Naive thymus-derived CD8-positive, alpha-beta T cell (primary cell): ENCODE measurements around the gene GNAI1. TPM values are rescaled to one million over a fixed set of nuclear protein-coding genes. Genes with fewer than 3 reads are reported as not detected.

Experiments used
- ATAC-seq, 2 donors: fragments of 150-1000 bp; cut with Tn5 transposase in 1 of 2; sonication (Bioruptor Pico), chemical (Tn5 transposase) in 1 of 2; 1 replicate in 1 of 2; 2 replicates in 1 of 2; pipeline ENCODE4 v1.10.0; 2021; ENCODE audit warnings: mild to moderate bottlenecking in 2 of 2, moderate library complexity in 2 of 2
- POLR2A ChIA-PET: fragments of 350-600 bp; sonication (Branson Sonifier 250); formaldehyde crosslinking; loops from one replicate; lab custom pipeline; 2021; ENCODE audit warnings: antibody characterized with exemption; lab: Charles Lee
- DNase-seq, 10 donors: peaks; one replicate each; pipeline versions ENCODE4 v3.0.0 to v3.0.0-alpha.2; 2020 to 2022
- H3K27ac Mint-ChIP-seq, 10 donors: one replicate each; pipeline ENCODE4 v1.8.0; 2020 to 2022; ENCODE audit warnings: mild to moderate bottlenecking in 10 of 10, mixed read lengths in 10 of 10, moderate library complexity in 4 of 10, inconsistent platforms in 1 of 10
- H3K27me3 Mint-ChIP-seq, 5 donors: one replicate each; pipeline ENCODE4 v1.8.0; 2021 to 2022; ENCODE audit warnings: mixed read lengths in 5 of 5
- H3K36me3 Mint-ChIP-seq, 3 donors: one replicate each; pipeline ENCODE4 v1.8.0; 2020 to 2022; ENCODE audit warnings: mixed read lengths in 3 of 3, mild to moderate bottlenecking in 2 of 3, inconsistent platforms in 1 of 3
- H3K4me1 Mint-ChIP-seq, 4 donors: one replicate each; pipeline ENCODE4 v1.8.0; 2021 to 2022; ENCODE audit warnings: mixed read lengths in 4 of 4
- H3K4me3 Mint-ChIP-seq, 10 donors: one replicate each; pipeline ENCODE4 v1.8.0; 2020 to 2022; ENCODE audit warnings: mild to moderate bottlenecking in 10 of 10, mixed read lengths in 10 of 10, moderate library complexity in 6 of 10, inconsistent platforms in 1 of 10
- H3K9me3 Mint-ChIP-seq, 9 donors: one replicate each; pipeline ENCODE4 v1.8.0; 2020 to 2022; ENCODE audit warnings: mixed read lengths in 9 of 9, mild to moderate bottlenecking in 3 of 9, inconsistent platforms in 1 of 9, moderate library complexity in 1 of 9
- polyA plus RNA-seq, 3 donors: library from polyadenylated mRNA; unstranded; fragments of 300-500 nt; fragmentation: Illumina TruSeq; gene quantifications; one replicate each; pipeline ENCODE4 v1.2.3, GENCODE V29; 2021
- total RNA-seq, 8 experiments: library from RNA in 2 of 8; stranded (reverse) in 2 of 8; gene quantifications; one replicate each; pipeline ENCODE4 v1.2.3 and lab custom pipeline; 2021 to 2026

The GNAI1 gene
- total and polyA plus RNA-seq, 5 experiments from 2014 or later: 1.5 to 10.1 (median 2.5) TPM

DNA sequence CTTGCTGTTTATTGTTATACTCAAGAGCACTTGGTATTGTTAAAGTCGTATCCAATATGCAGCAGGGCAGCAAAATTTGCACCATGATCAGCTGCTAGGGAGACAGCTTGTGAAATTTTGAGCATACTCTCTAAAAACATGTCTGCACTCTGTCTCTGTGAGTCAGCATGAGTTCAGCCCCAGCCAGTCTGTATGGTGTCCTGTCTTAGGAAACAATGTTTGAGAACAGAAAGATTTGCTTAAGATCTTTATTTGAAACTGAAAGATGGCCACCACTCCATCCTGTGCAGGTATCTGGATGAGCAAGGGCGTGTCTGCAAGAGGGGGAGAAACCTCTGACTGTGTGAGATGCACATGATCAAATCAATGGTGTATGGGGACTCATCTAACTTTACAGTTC is 97.1 kb downstream of the GNAI1 start:
- H3K27me3 Mint-ChIP-seq: peaks cover 0 to 4% (median 2%) of the 10 kb centered on the region in 5 donors
- H3K9me3 Mint-ChIP-seq: peaks cover 0 to 2% (median 0%) of the 10 kb centered on the region in 9 donors
- POLR2A ChIA-PET: no interaction called here

DNA sequence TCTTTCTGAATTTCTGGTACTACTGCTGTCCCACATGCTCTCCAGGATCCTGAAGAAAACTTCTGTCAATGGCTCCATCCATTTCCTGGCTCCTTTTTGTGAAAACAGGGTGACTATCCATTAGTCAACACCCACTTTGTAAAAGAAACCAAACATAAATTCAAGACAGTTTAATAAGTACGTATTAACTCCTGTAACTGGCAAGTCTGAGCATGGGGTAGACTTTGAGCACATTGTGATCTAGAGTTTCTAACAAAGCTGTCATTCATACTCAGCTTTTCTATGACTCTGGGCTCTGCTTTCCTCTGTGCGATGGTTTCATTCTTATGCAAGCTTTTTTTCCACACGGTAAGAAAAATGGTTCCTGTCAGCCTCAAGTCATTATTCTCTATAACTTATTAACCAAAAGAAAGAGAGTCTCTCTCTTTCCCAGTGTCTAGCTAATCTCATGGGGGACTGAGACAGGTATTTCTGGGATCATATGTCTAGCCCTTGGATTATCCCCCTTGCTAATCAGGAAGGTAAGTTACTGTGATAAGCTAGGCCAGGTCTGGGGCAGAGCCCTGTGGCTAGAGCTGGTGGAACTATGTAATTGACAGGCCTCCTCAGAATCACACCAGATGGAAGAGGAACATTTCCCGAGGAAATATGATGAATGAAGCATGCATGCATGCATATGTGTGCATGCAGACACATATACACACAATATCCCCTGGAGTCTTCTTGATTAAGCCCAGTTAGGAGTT is 98.5 kb downstream of the GNAI1 start:
- no peak overlapping the region for H3K4me3 Mint-ChIP-seq
- peaks cover 0 to under 1% (median 0%) of the 10 kb centered on the region in 9 donors for H3K9me3 Mint-ChIP-seq
- POLR2A ChIA-PET: no interaction called here
- H3K27ac Mint-ChIP-seq: no peak overlapping the region
- no peak for ATAC-seq
- no peaks in the 10 kb centered on the region for H3K36me3 Mint-ChIP-seq
- DNase-seq: no peak
- no peaks in the 10 kb centered on the region for H3K4me1 Mint-ChIP-seq
- H3K27me3 Mint-ChIP-seq: peaks cover 0 to 3% (median 0%) of the 10 kb centered on the region in 5 donors

More for the DNA sequence above, 97.1 kb downstream of the GNAI1 start:
- Mint-ChIP-seq H3K36me3 (no peaks in the 10 kb centered on the region), H3K27ac (no peak overlapping the region), H3K4me3 (no peak overlapping the region), H3K4me1 (no peaks in the 10 kb centered on the region)
- no peak for ATAC-seq
- no peak for DNase-seq

DNA sequence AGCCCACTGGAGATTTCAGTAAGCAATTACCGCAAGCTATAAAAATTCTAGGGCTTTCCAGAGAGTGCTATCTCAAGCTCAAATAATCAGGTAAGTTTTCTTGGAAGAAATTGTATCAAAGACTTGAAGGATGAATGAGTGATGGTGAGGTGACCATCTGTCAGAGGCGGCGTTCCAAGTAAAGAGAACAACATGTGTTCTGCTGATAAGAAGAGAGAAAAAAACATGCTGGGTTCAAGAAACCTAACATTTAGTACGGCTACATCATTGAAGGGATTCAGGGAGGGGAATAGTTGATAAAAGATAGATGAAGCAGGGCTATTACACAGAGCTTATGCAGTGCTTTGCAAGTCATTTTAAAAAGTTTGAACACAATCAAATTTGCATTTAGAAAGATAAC is 100.7 kb downstream of the GNAI1 start:
- H3K27ac Mint-ChIP-seq: no peak overlapping the region
- H3K9me3 Mint-ChIP-seq: no peaks in the 10 kb centered on the region
- POLR2A ChIA-PET: no interaction called here
- no peak overlapping the region for H3K4me3 Mint-ChIP-seq
- H3K27me3 Mint-ChIP-seq: peaks cover 0 to 3% (median 0%) of the 10 kb centered on the region in 5 donors
- H3K4me1 Mint-ChIP-seq: no peaks in the 10 kb centered on the region
- no peak for DNase-seq
- no peaks in the 10 kb centered on the region for H3K36me3 Mint-ChIP-seq
- no peak for ATAC-seq

DNA sequence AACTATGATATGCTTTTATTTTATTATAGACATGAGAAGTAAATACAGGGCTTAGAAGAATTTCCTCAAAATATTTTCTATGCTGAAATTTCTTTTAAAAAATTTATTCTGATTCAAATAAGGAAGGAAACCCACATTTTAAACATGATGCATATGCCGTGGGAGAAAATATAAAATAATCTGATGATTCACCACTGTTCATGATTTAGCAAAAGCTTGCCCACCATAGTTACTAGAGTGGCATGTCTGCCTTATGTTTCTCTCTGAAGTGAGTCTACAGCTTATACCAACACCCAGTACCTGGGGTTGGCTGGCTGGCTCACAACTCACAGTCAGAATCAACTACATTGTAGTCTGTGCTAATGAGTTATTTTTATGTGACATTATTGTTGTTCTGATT is 102.0 kb downstream of the GNAI1 start:
- ATAC-seq (no peak), DNase-seq (no peak)
- no peak overlapping the region for H3K4me3 Mint-ChIP-seq
- no peaks in the 10 kb centered on the region for H3K4me1 Mint-ChIP-seq
- no peaks in the 10 kb centered on the region for H3K36me3 Mint-ChIP-seq
- no peak overlapping the region for H3K27ac Mint-ChIP-seq
- no peaks in the 10 kb centered on the region for H3K9me3 Mint-ChIP-seq
- H3K27me3 Mint-ChIP-seq: peaks cover 0 to 3% (median 0%) of the 10 kb centered on the region in 5 donors
- POLR2A ChIA-PET: no interaction called here

DNA sequence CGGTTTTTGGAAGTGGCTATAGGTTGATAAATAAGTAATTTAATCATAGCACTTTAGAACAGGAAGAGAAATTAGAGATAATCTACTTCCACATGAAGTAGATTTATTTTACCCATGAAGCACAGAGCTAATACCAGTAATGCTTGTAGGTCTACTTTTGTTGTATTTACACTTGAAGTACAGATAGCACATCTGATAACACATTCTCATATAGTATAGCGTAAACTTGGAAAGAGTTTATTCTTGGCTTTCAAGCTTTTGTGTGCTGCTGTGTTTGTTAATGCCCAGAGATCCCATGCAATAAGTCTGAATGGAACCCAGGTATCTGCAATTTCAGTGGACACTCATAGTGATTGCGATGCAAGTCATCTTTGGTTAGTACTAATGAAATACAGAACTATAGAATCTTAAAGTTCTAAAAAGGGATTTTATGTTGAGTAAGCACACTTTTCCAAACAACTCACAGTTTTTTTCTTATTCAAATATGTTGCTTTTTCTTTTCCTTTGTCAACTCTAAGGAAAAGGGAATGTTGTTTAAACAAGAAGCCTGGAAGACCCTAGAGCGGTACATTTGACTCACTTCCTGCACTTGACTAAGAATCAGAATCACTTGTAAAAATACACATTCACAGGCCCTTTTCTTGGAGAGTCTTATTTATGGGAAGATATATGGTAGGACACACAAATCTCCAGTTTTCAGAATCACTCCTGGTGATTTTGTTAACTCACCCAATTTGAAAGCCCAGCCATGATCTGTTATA is 105.8 kb downstream of the GNAI1 start:
- Mint-ChIP-seq H3K27me3 (peaks cover 0 to 1% (median 0%) of the 10 kb centered on the region in 5 donors), H3K36me3 (no peaks in the 10 kb centered on the region), H3K4me3 (no peak overlapping the region), H3K27ac (no peak overlapping the region), H3K4me1 (no peaks in the 10 kb centered on the region), H3K9me3 (peaks cover 0 to 1% (median 0%) of the 10 kb centered on the region in 9 donors)
- ATAC-seq: no peak
- DNase-seq: no peak
- POLR2A ChIA-PET: no interaction called here

DNA sequence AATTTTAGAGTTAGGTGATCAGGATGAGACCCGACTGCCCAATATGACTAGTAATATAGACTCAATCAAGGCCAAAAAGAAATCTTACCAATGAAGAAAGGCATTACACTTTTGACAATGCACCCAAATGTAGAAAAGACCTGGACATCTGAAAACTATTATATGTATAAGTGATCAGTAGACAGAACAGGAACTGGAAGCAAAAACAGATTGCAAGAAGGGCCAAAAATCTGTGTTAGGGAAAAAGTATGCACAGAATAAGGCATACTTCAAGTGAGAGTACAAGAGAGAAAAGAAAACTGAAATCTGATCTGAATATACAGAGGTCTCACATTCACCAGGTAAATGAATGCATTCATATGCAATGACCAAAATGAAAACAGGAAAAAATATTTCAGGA is 107.0 kb downstream of the GNAI1 start:
- Mint-ChIP-seq H3K4me3 (no peak overlapping the region), H3K9me3 (peaks cover 0 to 2% (median 0%) of the 10 kb centered on the region in 9 donors), H3K36me3 (no peaks in the 10 kb centered on the region), H3K27ac (no peak overlapping the region), H3K4me1 (no peaks in the 10 kb centered on the region), H3K27me3 (peaks cover 0 to 1% (median 0%) of the 10 kb centered on the region in 5 donors)
- DNase-seq (no peak), ATAC-seq (no peak)
- POLR2A ChIA-PET: no interaction called here

DNA sequence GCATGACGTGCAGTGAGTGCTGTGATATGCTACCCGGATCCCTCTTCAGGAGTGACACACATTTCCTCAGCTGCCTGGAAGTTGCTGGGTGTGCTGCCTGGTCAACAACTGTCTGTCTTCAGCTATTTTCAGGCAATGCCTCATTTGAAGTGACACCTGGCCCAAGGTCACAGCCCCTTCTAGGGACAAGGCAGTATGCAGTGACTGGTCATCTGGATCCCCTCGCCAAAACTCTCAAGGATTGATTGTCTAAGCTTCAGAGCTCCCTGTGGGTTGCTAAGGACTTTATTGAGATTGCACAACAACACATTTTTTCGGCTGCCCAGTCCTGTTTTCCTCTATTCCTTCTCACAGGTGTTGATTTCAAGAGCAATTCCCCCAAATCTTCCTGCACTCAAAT is 108.8 kb downstream of the GNAI1 start:
- Mint-ChIP-seq H3K27me3 (no peaks in the 10 kb centered on the region), H3K36me3 (no peaks in the 10 kb centered on the region), H3K4me1 (no peaks in the 10 kb centered on the region), H3K4me3 (no peak overlapping the region), H3K27ac (no peak overlapping the region), H3K9me3 (peaks cover 0 to 2% (median 0%) of the 10 kb centered on the region in 9 donors)
- no peak for DNase-seq
- POLR2A ChIA-PET: no interaction called here
- no peak for ATAC-seq

DNA sequence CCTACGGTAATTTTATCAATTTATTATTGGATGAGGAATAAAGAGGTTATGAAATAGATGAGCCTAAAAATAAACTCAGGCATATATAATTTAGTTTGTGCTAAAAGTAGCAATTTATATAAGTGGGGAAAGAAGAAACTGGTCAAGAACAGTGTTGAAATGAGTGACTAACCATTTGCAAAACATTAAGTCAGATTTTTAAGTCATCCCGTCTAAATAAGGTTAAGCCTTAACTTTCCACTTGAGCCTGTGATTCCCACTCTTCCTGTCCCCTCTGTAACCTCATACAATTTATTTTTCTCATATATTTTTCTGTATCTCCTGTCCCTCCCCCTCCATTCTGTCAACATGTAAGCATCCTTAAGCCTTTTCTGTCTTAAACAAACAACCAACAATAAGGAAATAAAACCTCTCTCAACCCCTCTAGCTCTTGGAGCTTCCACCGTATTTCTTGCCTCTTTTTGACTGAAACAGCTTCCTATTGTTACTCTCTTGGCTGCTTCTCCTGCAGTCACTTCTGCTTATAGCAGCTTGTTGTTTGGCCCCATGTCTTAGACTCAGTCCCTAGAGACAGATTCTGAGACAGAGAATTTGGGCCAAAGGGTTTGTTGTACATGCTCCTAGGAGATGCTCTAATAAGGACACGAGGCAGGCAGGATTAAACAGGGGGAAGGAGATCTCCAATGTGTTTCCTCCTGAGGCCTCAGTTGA is 109.7 kb downstream of the GNAI1 start:
- no peak for ATAC-seq
- POLR2A ChIA-PET: no interaction called here
- H3K27ac Mint-ChIP-seq: no peak overlapping the region
- peaks cover 0 to 2% (median 0%) of the 10 kb centered on the region in 9 donors for H3K9me3 Mint-ChIP-seq
- DNase-seq: no peak
- no peak overlapping the region for H3K4me3 Mint-ChIP-seq
- no peaks in the 10 kb centered on the region for H3K36me3 Mint-ChIP-seq
- H3K27me3 Mint-ChIP-seq: peaks cover 0 to 2% (median 0%) of the 10 kb centered on the region in 5 donors
- no peaks in the 10 kb centered on the region for H3K4me1 Mint-ChIP-seq

DNA sequence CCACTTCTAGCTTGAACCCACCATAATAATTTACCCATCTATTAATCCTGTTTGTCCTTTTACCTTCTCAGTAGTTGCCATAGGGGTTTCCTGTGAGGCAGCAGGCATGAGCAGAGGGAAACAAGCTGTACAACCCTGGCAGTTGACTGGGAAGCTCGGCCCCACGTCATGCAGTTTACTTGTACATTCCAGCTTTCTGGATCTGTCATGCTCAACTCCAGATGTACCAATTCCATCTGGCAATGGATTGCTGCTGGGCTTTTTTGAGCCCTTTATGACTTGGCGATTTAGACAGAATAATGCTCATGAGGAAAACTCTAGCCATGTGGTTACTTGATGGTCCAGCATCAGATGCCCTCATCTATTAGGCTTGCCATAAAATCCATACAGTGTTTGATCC is 112.5 kb downstream of the GNAI1 start:
- Mint-ChIP-seq H3K4me3 (no peak overlapping the region), H3K4me1 (no peaks in the 10 kb centered on the region), H3K27ac (no peak overlapping the region), H3K36me3 (no peaks in the 10 kb centered on the region), H3K27me3 (peaks cover 0 to 14% (median 0%) of the 10 kb centered on the region in 5 donors), H3K9me3 (peaks cover 0 to 2% (median 0%) of the 10 kb centered on the region in 9 donors)
- ATAC-seq (no peak), DNase-seq (no peak)
- POLR2A ChIA-PET: no interaction called here

DNA sequence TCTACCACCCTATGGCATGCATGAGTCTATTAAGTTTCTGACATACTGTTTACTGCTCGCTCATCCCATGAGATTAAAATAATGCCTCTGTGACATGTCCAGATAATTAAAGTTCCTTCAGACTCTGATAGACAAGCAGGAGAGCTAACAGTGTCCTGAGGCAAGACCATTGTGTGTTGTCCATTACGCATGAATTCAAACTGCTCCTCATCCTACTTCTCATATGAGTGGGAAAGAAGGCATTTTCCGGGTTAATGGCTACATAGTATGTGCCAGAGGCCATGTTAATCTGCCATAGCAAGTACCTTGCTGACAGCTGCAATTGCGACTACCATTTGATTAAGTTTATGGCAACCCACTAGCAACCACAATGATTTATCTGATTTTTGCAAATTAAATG is 113.3 kb downstream of the GNAI1 start:
- POLR2A ChIA-PET: no interaction called here
- Mint-ChIP-seq H3K27me3 (peaks cover 0 to 14% (median 0%) of the 10 kb centered on the region in 5 donors), H3K9me3 (peaks cover 0 to 2% (median 0%) of the 10 kb centered on the region in 9 donors), H3K4me3 (no peak overlapping the region), H3K27ac (no peak overlapping the region), H3K4me1 (no peaks in the 10 kb centered on the region), H3K36me3 (no peaks in the 10 kb centered on the region)
- DNase-seq (no peak), ATAC-seq (no peak)

DNA sequence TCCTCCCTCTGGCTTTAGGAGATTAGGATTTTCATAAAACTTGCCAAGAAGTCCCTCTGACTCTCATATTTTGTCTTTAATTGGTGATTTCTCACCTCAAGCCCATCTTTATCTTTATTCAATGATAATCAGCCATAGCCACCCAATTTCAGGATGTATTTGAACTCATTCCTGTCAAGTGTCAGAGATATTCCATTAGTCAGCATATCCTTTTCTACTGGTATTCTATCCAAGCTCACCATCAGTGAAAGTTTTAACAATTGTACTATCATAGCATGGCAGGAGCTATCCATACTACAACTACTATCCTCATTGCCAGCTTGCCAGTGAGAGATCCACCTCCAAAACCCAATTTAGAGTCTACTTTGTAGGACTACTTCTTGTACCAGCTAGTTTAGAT is 114.6 kb downstream of the GNAI1 start:
- no peaks in the 10 kb centered on the region for H3K36me3 Mint-ChIP-seq
- no peak for ATAC-seq
- no peaks in the 10 kb centered on the region for H3K4me1 Mint-ChIP-seq
- peaks cover 0 to 14% (median 0%) of the 10 kb centered on the region in 5 donors for H3K27me3 Mint-ChIP-seq
- H3K4me3 Mint-ChIP-seq: no peak overlapping the region
- H3K27ac Mint-ChIP-seq: no peak overlapping the region
- no peak for DNase-seq
- POLR2A ChIA-PET: no interaction called here
- H3K9me3 Mint-ChIP-seq: peaks cover 0 to 2% (median 0%) of the 10 kb centered on the region in 9 donors

DNA sequence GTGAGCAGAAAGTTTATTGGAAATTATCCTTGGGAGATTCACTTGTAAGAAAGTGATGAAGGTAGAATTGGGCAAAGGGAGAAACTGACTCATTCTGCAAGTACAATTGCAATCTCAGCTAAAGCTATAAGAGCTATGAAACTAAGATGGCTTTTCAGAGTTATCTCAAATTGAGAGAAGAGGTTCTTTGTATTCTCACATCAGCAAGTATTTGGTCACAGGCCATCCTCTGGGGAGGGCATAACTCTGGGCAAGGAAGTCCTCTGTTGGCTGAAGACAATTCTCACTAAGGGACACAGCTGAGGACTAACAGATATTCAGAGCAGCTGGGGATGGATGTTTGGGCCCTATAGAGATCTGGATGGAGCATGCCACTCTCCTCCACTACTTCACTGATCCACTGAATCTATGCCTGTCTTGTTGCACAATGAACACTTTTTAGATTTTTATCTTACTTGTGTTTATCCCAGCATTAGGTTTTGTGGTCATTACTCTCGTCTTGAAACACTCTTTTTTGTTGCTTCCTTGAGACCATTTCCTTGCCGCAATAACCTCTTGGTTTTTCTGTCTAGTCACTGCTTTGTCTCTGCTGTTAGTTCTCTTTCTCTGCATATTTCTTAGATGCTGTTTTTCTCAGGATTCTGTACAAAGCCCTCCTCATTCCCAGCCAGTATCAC is 115.1 kb downstream of the GNAI1 start:
- ATAC-seq (no peak), DNase-seq (no peak)
- H3K9me3 Mint-ChIP-seq: peaks cover 0 to 2% (median 0%) of the 10 kb centered on the region in 9 donors
- H3K4me3 Mint-ChIP-seq: no peak overlapping the region
- no peak overlapping the region for H3K27ac Mint-ChIP-seq
- POLR2A ChIA-PET: no interaction called here
- peaks cover 0 to 14% (median 0%) of the 10 kb centered on the region in 5 donors for H3K27me3 Mint-ChIP-seq
- H3K36me3 Mint-ChIP-seq: no peaks in the 10 kb centered on the region
- no peaks in the 10 kb centered on the region for H3K4me1 Mint-ChIP-seq
